ENCODE measurements around the gene GYPB.
"Not testable (repeated sequence)": the region's sequence is repeated elsewhere in the genome, so short reads cannot be mapped to it uniquely, and the experiment has no call there.

DNA sequence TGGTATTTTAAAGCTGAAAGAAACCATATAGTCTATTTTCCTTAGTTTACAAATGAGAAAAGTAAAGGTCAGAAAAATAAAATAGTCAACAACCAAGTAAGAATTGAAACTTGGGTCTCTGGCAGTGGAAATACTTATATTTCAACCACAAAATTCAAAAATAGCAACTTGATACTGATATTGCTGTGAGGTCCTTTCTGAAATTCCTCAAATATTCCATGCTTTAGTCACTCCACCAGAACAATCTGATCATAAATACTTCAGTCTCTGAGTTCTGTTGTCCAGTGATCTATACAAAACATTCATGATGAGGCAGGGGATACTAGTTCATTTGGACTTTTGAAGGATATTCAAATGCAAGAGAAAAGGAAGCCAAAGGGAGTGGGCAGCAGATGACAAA, 25.8 kb upstream of the GYPB start:
- TF ChIP-seq, protein P1, sequence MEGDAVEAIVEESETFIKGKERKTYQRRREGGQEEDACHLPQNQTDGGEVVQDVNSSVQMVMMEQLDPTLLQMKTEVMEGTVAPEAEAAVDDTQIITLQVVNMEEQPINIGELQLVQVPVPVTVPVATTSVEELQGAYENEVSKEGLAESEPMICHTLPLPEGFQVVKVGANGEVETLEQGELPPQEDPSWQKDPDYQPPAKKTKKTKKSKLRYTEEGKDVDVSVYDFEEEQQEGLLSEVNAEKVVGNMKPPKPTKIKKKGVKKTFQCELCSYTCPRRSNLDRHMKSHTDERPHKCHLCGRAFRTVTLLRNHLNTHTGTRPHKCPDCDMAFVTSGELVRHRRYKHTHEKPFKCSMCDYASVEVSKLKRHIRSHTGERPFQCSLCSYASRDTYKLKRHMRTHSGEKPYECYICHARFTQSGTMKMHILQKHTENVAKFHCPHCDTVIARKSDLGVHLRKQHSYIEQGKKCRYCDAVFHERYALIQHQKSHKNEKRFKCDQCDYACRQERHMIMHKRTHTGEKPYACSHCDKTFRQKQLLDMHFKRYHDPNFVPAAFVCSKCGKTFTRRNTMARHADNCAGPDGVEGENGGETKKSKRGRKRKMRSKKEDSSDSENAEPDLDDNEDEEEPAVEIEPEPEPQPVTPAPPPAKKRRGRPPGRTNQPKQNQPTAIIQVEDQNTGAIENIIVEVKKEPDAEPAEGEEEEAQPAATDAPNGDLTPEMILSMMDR (IDR thresholded peaks at IDR 0.05; ENCODE audit: insufficient read depth, low read depth, low read length), result not testable (repeated sequence)
- TF ChIP-seq EZH2 (IDR thresholded peaks at IDR 0.05; ENCODE audit: insufficient read depth, low read length), result not testable (repeated sequence)
